Fibroblast of upper back skin (primary cell): ENCODE measurements around the gene SMIM1.
"Not testable (repeated sequence)": the region's sequence is repeated elsewhere in the genome, so short reads cannot be mapped to it uniquely, and the experiment has no call there.

Experiments used
- DNase-seq: peaks from one replicate; pipeline ENCODE4 v3.0.0-alpha.2; 2013

The SMIM1 gene

DNA sequence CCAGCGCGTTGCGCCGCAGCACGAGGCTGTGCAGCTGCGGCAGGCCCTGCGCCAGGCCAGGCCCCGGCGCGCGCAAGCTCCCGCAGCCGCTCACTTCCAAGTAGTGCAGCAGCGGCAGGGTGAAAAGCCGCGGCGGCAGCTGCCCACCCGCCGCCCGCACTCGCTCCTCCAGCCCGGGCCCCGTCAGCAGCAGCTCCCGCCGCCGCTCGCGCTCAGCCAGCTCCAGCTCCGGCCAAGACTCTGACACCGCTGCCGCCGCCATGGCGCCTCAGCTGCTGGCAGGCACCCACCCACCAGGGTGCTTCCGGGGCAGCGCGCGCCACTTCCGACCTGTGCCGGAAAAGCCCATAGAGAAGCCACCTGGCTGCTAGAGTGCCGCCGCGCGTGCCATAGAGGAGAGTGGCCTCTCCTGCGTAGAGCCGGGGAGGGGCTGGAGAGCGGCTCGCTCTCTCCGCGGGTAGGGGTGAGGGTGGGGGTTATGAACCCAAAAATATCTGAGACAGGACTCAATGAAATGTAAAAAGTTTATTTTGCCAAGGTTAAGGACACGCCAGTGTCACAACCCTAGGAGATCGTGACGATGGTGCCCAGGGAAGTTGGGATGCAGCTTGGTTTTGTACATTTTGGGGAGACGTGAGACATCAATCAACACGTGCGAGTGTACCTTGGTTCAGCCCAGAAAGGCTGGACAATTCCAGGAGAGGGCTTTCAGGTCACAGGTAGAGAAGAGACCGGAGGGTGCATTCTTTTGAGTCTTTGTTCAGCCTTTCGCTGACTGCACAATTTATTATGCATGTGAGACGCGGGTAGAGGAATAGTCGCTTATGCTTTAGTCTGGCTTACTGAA is 23.9 kb downstream of the SMIM1 start, which contains the start of gene LRRC47:
LRRC47 (minus strand) TSS at position 284 of the 847 bp plus-strand sequence; CDS start at position 262, 22 bp downstream.
- DNase-seq: peak; percentile 88

DNA sequence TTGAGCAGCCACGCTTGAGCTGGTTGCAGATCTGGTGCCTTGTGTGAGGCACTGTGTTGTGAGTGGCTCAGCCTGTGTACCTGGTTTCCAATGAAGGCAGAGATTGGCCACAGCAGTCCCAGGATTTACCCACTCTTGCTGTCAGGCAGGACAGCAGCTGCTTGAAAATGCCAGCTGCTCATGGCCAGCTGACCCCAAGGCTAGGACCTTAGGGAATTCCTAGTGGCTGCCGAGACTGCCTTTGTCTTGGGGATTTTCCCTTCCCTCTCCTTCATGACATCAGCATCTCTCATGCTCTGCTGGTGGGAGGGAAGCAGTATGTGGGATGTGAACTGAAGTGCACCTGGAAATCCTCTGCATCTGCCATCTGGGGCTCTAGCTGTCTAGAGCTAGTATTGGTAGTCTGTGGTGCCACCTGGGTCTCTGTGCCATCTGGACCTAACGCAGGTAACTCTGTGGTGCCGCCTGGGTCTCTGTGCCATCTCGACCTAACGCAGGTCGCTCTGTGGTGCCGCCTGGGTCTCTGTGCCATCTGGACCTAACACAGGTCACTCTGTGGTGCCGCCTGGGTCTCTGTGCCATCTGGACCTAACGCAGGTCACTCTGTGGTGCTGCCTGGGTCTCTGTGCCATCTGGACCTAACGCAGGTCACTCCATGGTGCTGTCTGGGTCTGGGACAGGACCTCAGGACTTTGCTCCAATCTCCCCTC is 27.6 kb downstream of the SMIM1 start:
- DNase-seq: no peak

DNA sequence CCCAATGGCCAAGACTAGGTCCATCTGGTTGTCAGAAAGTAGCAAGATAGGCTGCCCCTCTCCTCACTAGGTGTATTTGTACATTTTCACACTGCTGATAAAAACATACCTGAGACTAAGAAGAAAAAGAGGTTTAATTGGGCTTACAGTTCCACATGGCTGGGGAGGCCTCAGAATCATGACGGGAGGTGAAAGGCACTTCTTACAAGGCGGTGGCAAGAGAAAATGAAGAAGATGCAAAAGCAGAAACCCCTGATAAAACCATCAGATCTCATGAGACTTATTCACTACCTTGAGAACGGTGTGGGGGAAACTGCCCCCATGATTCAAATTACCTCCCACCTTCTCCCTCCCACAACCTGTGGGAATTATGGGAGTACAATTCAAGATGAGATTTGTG is 28.2 kb downstream of the SMIM1 start:
- not testable (repeated sequence) for DNase-seq

DNA sequence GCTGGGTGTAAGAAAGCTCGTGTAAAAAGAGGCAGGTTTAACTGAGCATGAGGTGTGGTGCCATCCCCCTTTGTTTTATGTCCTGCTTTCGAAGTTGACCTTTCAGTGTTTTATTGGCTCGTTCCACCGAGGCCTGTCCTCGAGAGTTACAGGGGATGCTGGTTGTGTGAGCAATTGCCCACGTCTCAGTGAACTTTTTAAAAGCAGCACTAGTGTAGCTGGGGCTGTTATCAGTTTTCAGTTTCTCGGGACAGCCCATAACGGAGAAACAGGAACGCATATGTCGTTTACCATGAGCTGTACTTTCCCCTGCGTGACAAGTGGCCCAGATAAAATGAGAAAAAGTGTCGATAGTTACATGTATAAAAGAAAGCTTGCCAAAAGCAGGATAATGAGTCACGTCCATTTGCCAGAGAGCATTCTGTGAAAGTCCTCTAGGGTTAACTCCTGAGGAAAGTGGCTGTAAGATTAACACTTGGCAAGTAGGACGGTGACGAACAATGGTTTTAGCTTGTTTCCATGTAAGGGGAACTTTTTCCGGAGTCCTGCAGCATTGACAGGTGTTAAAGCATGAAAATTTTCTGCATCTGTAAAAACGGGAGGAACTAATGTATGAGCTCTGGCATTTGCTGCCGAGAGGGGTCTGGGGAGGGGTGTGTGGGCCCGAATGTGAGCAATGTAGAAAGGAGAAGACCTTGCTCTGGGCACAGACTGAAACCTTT is 31.5 kb downstream of the SMIM1 start:
- DNase-seq: no peak

DNA sequence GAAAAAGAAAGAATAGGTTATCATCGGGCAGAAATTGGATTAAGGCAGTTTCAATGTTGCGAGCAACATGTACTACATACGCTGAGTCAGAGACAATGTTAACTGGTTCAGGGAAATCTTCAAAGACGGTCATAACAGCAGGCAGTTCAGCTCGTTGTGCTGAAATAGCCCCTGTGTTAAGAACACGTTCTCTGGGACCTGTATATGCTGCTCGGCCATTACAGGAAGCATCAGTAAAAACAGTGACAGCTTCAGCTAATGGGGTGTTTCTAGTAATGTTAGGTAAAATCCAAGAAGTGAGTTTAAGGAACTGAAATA is 32.0 kb downstream of the SMIM1 start:
- not testable (repeated sequence) for DNase-seq

DNA sequence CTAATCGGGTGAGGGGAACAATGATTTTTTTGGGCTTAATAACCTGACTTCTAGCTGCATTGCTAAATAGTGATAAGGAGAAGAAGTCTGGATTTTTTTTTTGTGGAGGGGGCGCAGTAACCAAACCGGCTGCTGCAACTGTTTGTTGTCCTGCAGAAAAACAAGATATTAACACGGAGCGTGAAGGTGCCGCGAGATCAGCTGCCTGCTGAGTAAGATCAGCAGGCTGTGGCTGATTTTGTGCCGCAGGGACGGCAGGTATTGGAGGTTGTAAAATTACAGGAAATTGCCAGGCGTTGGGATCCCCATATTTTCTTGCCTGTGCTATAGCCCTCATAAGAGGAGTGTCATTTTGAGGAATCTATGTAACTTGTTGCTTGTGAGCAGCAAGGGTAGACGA is 32.5 kb downstream of the SMIM1 start:
- DNase-seq: no peak

DNA sequence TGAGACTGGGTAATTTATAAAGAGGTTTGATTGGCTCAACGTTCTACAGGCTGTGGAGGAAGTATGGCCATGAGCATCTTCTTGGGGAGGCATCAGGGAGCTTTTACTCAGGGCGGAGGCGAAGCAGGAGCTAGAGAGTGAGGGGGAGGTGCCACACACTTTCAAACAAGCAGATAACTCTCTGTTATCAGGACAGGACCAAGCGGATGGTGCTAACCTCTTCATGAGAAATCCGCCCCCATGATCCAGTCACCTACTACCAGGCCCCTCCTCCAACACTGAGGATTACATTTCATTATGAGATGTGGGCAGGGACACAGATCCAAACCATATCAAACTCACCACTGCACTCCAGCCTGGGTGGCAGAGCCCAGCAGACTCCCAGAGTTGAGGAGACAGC is 35.2 kb downstream of the SMIM1 start:
- no peak for DNase-seq

DNA sequence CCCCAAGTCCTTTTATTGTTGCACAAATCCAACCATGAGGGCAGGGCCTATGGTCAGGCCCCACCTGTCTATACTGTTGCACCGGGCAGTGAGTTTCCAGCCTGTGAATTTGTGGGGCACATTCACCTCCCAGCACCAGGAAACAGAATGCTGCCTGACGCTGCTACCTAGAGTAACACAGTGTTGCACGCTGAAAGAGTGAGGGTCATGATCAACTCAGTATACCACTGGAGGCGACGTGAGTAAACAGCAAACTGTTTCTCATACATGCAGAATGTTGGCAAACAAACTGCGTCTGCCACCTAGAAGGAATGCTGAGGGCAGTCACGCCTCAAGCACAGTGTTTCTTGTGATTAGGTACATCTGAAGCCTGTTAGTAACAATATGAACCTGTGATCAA is 37.1 kb downstream of the SMIM1 start:
- no peak for DNase-seq

DNA sequence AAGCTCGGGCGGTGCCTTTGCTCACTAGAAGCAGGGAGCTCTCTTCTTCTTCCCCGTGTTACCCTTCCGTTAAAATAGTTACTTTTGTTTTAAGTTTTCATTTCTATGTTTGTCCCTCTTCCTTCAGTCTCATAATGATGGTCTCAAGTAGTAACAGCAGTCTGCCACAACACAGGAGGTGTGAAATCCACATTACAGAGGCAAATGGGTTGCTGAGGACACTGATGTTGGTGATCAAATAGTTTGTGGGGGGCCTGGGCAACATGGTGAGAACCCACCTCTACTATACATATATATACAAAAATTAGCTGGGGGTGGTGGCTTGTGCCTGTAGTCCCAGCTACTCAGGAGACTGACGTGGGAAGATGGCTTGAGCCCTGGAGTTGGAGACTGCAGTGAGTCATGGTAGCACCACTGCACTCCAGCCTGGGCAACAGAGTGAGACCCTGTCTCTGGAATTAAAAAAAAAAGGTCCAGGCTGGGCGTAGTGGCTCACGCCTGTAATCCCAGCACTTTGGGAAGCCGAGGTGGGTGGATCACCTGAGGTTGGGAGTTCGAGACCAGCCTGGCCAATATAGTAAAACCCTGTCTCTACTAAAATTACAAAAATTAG is 37.7 kb downstream of the SMIM1 start:
- not testable (repeated sequence) for DNase-seq

DNA sequence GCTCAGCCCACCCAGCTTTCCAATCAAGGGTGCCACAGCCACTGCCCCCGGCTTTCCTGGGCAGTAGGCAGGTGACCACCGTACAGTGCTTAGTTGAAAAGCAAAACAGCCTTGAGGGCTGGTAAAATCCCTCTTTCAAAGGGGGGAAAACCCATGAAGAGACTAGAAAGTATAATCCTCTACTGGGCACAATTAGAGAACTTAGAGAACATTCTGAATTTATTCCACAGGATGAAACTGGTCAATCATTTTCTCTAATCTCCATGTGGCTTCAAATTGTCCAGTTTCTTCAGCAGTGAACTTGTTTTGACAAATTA is 39.0 kb downstream of the SMIM1 start:
- DNase-seq: no peak

DNA sequence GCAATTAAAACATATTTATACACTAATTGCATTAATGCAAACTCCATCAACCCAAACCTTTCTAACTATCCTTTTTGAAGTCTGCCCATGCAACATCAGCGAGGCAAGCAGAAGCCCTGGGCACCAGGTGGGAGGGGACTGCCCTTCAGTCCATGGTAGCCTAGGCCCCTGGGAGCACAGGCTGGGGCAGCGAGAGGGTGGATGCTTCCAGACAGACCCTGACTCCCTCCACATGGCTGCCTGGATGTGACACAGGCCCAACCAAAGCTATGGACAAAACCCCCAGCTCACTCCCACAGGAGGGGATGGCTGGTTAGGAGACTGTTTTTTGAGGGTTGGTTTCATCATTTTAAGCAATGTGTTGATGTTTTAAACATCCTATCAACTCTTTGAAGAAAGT is 41.5 kb downstream of the SMIM1 start:
- no peak for DNase-seq

DNA sequence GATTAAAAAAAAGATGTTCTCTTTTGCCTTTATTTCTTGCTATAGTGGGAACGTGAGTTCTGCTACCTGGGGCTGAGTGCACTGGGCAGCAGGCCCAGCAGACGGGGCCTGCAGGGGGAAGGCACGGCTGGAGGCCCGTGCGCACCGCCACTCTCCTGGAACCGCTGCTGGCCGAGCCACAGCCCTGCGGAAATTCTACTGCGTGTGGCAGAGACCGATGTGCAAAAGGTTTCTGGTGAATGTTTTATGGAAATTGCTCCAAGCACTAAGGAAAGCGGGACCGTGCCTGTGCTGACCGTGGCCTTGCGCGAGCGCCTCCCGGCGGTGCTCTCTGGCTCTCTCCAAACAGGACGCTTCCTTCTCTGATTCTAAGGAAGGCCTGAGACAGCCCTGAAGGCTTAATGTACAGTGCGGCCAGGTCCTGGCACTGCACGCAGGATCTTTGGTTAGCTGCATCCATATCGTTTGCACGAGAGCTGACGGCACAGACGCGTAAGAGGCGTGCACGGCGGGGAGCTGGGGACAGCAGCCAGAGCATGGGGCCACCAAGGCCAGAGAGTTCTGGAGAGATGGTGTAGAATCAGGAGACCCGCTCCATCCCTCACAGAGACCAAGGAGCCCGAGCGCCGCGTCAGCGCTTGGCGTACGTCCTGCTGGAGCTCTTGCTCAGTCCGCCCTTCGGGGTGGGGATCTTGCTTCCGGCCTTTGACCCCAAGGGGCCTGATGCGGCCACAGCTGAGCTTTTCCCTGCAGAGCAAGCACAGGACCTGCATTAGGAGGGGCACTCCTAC is 42.4 kb downstream of the SMIM1 start:
- DNase-seq: no peak

DNA sequence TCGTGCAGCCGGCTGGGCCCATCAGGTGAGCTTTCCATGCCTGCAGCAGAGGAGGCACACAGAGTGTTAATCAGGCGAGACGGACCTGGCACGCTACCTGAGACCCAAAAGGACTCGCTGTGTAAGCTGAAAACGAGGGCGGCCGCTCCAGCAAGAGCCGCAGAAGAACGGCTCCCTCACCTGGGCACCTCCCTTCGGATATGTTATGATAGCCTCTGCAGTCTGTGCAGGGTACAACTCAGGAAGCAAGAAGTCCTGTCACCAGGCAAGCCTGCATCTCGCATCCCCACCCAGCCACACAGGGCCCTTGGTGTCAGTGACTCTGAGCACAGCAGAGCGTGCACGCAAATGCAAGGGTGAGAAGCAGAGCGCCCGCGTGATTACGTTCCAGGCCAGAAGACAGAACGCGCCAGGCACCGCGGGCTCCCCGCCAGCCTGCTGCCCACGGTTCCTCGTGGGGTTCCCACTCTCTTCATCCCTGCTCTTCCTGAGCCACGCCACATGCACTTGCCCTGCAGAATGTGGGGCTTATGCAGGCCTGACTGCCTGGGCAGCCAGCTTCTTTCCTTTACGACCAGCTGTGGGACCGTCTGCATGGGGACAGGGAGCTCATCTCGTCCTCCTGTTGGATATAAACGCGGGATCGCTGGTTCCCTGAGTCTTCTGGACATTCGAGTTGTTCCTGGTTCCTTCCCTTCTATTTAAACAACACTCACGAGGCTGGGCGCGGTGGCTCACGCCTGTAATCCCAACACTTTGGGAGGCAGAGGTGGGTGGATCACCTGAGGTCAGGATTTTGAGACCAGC is 44.0 kb downstream of the SMIM1 start:
- DNase-seq: no peak

DNA sequence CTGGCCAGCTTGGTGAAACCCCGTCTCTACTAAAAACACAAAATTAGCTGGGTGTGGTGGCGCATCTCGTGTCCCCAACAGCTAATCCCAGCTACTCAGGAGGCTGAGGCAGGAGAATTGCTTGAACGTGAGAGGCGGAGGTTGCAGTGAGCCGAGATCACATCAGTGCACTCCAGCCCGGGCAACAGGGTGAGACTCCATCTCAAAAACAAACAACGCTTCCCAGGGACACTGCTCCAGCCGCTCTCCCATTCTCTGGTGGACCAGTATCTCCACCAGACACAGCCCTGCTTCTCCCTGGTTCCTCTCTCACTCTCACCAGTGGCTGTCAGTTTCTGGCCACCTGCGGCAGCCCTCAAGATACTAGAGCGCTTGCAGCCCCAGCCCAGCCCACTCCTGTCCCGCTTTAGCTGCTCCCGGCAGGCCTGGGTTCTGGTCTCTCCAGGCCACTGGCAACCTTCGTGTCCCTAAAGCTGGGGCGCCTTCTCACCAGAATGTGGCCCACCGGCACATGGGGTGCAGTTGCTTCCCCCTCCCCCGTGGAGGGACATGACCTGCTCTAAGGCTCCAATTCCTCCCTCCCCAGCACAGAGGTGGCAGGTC is 44.7 kb downstream of the SMIM1 start:
- DNase-seq: no peak

DNA sequence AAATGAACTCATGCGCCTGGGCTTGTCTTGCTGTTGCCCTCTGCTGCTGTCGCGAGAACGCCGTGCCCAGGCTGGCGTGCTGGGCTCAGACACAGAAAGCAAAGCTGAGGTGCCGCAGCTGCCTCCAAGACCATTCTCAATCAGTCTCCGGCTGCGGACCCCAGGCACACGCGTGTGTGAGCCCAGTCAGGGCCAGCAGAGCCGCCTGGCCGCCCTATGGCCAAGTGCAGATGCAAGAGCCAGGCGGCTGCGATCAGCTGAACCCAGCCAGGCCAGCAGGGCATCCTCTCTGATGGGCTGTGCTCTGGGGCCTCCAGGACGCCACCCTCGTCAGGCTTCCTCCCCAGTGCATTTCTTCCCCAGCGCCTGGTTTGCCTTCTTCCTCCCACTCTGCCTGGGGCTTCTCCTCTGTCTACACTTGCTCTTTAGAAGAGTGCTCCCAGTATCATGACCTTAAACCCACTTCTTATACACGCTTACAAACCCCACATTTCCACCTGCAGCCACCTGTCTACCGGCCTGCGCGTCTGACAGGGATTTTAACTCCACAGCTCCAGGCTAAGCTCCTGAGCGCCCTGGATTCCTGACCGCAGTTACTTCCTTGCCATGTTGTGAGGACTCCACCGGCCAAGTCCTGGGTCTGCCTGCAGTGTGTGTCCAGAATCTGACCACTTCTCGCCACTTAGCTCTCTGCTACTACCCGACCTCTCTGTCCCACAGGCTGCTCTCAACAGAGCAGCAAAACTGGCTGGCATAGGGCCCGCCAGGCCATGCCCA is 45.5 kb downstream of the SMIM1 start:
- no peak for DNase-seq

DNA sequence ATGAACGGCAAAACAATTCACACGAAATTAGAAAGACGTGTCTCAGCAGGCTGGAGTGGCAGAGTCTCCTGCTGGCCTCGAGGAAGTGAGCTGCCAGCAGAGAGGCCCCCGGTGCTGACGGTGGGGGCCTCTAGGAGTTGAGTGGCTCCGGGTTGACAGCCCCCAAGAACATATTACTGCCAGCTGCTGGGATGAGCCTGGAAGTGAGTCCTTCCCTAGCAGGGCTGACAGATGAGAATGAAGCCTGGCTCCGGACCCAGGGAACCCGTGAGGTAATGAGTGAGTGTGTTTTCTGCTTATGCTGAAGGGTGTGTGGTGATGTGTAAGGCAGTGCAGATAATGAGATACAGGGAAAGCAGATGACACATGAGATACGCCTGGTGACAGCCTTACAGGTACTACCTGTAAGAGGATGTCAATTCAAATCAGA is 47.2 kb downstream of the SMIM1 start:
- no peak for DNase-seq

DNA sequence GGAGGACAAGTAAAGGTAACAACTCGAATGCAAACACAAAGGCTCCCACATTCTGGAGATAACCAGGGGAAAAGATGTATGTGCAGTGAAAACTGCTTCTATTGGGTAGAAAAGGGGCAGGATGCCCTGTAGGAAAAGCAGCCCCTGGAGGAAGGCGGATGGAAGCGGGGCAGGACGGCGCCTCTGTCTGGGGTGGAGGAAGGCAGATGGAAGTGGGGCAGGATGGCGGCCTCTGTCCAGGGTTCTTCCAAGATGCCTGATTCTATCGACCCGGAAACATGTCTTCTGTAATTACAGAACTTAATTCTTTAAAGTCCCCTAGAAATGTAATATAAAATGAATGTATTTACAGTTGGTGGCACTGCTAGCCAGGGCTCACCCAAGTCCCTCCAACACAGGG is 47.8 kb downstream of the SMIM1 start:
- DNase-seq: no peak

DNA sequence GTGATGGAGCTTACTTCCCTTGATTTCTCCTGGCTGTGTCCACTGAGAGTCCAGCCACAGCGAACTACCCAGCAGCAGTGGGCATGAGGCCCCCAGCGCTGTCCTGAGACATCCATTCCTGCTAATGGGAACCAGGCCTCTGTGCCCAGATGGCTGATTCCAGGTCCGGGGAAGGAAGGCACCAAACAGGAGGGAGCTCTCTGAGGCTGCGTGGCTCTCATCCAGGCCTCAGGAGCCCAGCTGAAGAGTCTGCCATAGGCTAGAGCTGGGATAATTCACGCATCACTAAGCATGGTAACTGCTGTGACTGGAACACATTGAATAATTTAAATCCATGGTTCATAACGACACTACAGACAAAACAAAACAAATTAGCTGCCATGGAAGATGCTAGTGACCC is 48.5 kb downstream of the SMIM1 start:
- no peak for DNase-seq

DNA sequence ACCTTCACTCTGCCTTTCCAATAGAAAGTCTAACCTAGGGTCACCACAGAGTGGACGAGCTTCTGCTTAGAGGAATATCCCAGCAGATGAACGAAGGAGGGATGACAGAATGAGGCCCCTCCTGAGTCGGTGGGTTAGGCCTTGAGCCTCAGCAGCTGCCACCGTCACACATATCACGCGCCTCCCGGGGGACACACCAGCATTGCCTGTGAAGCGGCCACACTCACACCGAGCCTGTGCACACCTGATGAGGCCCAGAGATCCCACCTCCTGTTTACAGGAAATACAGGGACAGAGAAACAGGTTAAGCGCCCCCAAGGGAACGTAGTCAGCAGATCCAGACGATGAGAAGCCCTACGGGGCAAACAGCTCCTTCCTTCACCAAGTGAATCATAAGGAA is 48.9 kb downstream of the SMIM1 start:
- DNase-seq: no peak

DNA sequence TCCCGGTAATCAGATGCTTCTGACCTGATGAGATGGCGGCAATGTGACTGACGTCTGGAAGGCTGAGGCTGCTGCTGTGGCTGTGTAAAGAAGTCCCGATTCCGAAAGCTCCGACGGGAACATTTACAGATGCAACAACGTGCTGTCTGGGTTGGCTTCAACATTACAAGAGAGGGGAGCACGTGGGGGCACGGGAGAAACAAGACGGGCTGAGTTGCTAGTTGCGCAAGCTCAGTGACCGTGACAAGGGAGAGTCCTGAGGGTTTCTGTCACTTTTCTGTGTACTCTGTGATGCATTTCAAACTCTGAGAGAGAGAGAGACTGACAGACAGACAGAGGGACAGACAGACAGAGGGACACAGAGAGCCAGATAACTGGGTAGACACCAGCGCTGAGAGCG is 49.4 kb downstream of the SMIM1 start:
- DNase-seq: no peak

DNA sequence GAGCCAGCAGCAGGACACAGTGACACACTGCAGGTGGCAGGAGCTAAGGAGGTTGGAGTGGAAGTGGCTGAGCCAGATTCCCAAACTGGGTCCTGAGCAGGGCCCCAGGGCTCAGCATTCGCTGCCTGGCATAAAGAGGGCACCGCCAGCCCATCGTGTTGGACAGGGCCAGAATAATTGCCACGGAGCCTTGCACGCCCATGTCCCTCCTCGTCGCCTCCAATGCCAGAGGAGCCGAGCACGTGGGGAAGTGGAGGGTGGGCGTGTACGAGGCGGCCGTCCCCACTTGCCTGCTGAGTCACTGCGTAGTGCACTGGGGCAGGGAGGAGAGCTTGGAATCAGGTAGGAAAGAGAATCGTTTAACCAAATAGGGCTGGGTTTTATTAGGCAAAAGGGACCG is 49.9 kb downstream of the SMIM1 start:
- no peak for DNase-seq
